ENCODE data around the gene FRYL.

FRYL gene

DNA sequence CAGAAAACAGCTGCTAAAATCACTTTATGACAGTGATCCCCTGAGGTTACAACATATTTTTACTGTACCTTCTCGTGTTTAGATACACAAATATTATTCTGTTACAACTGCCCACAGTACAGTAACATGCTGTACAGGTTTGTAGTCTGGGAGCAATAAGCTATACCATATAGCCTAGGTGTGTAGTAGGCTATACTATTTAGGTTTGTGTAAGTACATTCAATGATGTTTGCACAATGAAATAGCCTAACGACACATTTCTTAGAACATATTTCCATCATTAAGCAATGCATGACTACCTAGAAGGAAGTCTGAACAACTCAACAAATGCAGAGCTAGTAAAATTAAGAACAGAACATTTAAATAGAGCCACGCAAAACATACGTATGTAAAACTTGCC is 177.3 kb downstream of the FRYL start:
- no peak overlapping the region for H3K4me3 ChIP-seq
- DNase-seq (ENCODE audit: low read depth, low spot score), result no peak
- H3K27ac ChIP-seq, result no peak overlapping the region
- TF ChIP-seq EZH2 (IDR thresholded peaks at IDR 0.05), result no peak
- TF ChIP-seq POLR2AphosphoS5 (IDR thresholded peaks at IDR 0.05; ENCODE audit: borderline replicate concordance, low read depth, low read length), result no peak
- no peak for TF ChIP-seq FOXP2 (optimal IDR thresholded peaks at IDR 0.05; ENCODE audit: control extremely low read depth, extremely low read length, insufficient read depth)
- no peaks in the 10 kb centered on the region for H3K9me3 ChIP-seq (ENCODE audit: low read depth, low read length)
- no peaks in the 10 kb centered on the region for H3K36me3 ChIP-seq (ENCODE audit: insufficient read depth, low read length)
- H3K9ac ChIP-seq (ENCODE audit: insufficient read length), result no peak overlapping the region

DNA sequence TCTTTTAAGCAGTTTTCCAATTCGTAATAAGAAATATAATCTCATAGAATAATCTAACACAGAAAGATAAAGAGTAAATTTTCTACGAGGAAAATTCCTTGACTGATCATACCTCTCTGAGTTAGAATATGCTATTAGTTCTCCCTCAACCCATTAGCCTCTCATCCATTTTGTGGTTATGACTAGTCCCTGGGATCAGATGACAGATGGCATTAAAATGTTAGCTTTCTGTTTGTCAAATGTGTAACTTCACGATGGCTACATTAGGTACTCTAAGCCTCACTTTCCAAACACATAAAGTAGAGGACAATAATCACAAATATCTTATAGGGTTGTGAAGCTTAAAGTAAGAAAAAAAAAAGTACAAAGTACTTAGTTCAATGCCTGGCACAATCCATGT is 177.9 kb downstream of the FRYL start:
- Histone ChIP-seq H3K9me3 (ENCODE audit: low read depth, low read length) (no peaks in the 10 kb centered on the region), H3K36me3 (ENCODE audit: insufficient read depth, low read length) (no peaks in the 10 kb centered on the region), H3K9ac (ENCODE audit: insufficient read length) (no peak overlapping the region), H3K4me3 (no peak overlapping the region), H3K27ac (no peak overlapping the region)
- DNase-seq (ENCODE audit: low read depth, low spot score), result no peak
- TF ChIP-seq EZH2 (IDR thresholded peaks at IDR 0.05) (no peak), FOXP2 (optimal IDR thresholded peaks at IDR 0.05; ENCODE audit: control extremely low read depth, extremely low read length, insufficient read depth) (no peak), POLR2AphosphoS5 (IDR thresholded peaks at IDR 0.05; ENCODE audit: borderline replicate concordance, low read depth, low read length) (no peak)

DNA sequence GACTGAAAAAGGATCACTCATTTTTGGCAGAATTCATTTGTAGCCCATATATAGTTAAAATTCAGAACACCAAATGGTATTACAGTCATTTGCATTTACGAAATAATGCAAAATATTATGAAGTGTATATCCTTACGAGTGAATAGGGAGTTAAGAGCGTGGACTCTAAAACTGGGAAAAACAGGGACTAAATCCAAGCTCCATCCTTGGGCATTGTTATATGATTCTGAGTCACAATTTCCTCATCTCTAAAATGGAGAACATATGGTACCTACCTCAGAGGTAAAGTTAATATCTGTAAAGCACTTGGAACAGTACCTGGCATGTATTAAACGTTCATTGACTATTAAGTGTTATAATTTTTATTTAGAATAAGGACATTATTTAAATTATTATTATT is 183.7 kb downstream of the FRYL start:
- no peaks in the 10 kb centered on the region for H3K36me3 ChIP-seq (ENCODE audit: insufficient read depth, low read length)
- no peak overlapping the region for H3K9ac ChIP-seq (ENCODE audit: insufficient read length)
- TF ChIP-seq FOXP2 (optimal IDR thresholded peaks at IDR 0.05; ENCODE audit: control extremely low read depth, extremely low read length, insufficient read depth) (no peak), EZH2 (IDR thresholded peaks at IDR 0.05) (no peak)
- H3K27ac ChIP-seq, result no peak overlapping the region
- no peak for DNase-seq (ENCODE audit: low read depth, low spot score)
- H3K9me3 ChIP-seq (ENCODE audit: low read depth, low read length), result no peaks in the 10 kb centered on the region
- H3K4me3 ChIP-seq, result no peak overlapping the region

DNA sequence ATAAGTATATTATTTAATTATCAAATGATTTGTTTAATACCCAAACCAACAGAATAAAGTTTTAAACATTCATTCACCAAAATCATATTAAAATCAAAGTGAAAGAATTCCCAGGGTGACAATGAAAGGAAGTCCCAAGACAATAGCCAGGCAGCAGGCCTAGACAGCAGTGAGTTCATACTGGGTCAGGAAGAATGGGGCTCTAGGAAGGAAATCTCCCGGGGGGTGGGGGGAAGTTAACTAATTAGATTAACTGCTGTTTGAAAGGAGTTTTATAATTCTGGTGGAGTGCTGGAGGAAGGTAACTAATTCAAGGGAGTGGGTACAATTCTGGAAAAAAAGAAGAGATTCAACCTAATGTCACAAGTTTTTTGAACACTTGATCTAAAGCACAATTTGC is 185.9 kb downstream of the FRYL start:
- no peak for DNase-seq (ENCODE audit: low read depth, low spot score)
- TF ChIP-seq POLR2AphosphoS5 (IDR thresholded peaks at IDR 0.05; ENCODE audit: borderline replicate concordance, low read depth, low read length) (no peak), FOXP2 (optimal IDR thresholded peaks at IDR 0.05; ENCODE audit: control extremely low read depth, extremely low read length, insufficient read depth) (no peak), EZH2 (IDR thresholded peaks at IDR 0.05) (no peak)
- no peak overlapping the region for H3K9ac ChIP-seq (ENCODE audit: insufficient read length)
- no peak overlapping the region for H3K4me3 ChIP-seq
- H3K27ac ChIP-seq, result no peak overlapping the region
- no peaks in the 10 kb centered on the region for H3K9me3 ChIP-seq (ENCODE audit: low read depth, low read length)
- H3K36me3 ChIP-seq (ENCODE audit: insufficient read depth, low read length), result no peaks in the 10 kb centered on the region

DNA sequence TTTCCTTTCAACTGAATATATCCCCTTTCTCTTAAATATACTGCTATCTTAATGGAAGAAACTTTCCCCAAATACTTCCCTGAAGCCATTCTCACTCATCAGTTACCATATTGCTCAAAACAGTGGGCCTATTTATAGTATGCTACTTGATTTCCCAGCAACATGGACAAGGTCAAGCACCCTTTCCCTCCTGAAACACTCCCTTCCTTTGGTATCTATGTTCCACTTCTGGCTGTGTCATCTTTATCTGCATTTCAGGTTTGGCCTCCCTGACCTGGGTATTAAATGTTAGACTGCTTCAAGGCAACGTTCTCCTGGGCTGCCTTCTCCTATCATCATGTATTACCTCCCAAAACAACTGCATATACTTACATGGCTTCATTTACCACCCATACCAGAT is 188.7 kb downstream of the FRYL start:
- no peaks in the 10 kb centered on the region for H3K36me3 ChIP-seq (ENCODE audit: insufficient read depth, low read length)
- H3K27ac ChIP-seq, result no peak overlapping the region
- TF ChIP-seq FOXP2 (optimal IDR thresholded peaks at IDR 0.05; ENCODE audit: control extremely low read depth, extremely low read length, insufficient read depth) (no peak), EZH2 (IDR thresholded peaks at IDR 0.05) (no peak), POLR2AphosphoS5 (IDR thresholded peaks at IDR 0.05; ENCODE audit: borderline replicate concordance, low read depth, low read length) (no peak)
- no peak overlapping the region for H3K9ac ChIP-seq (ENCODE audit: insufficient read length)
- no peak for DNase-seq (ENCODE audit: low read depth, low spot score)
- H3K4me3 ChIP-seq, result no peak overlapping the region
- no peaks in the 10 kb centered on the region for H3K9me3 ChIP-seq (ENCODE audit: low read depth, low read length)

DNA sequence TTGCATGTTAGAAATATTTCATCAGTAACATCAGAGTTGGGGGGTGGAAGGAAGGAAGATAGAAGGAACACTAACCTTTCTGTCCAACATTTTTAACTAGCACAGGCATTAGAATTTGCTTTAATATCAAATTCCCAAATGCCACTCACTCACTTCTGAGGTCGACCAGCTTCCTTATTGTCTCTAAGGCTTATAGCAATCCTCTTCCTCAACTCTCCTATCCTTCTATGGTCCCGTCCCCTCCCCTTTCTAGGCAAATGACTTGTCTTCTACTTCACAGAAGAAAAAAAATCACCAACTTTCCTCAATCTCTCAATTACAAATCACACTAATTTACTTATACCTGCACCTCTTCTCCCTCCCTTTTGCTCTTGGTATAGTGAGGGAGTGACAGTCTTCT is 189.2 kb downstream of the FRYL start:
- Histone ChIP-seq H3K27ac (no peak overlapping the region), H3K9me3 (ENCODE audit: low read depth, low read length) (no peaks in the 10 kb centered on the region), H3K36me3 (ENCODE audit: insufficient read depth, low read length) (no peaks in the 10 kb centered on the region), H3K4me3 (no peak overlapping the region), H3K9ac (ENCODE audit: insufficient read length) (no peak overlapping the region)
- no peak for DNase-seq (ENCODE audit: low read depth, low spot score)
- TF ChIP-seq EZH2 (IDR thresholded peaks at IDR 0.05) (no peak), POLR2AphosphoS5 (IDR thresholded peaks at IDR 0.05; ENCODE audit: borderline replicate concordance, low read depth, low read length) (no peak), FOXP2 (optimal IDR thresholded peaks at IDR 0.05; ENCODE audit: control extremely low read depth, extremely low read length, insufficient read depth) (no peak)

DNA sequence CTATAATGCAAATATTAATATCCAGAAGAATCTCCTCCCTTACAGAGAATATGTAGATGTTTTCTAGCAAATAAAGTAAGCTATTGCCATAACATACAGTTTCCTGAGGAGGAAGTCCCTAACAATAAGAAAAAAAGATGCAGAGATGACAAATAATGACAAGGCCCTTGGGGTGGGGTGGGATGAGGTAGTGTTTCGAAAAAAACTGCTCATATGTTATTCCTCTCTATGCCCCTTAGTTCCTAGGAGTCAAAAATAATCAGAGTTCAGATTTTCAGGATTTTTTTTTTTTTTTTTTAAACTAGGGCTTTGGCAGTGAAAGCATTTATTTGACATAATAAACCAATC is 191.0 kb downstream of the FRYL start:
- TF ChIP-seq POLR2AphosphoS5 (IDR thresholded peaks at IDR 0.05; ENCODE audit: borderline replicate concordance, low read depth, low read length) (no peak), FOXP2 (optimal IDR thresholded peaks at IDR 0.05; ENCODE audit: control extremely low read depth, extremely low read length, insufficient read depth) (no peak), EZH2 (IDR thresholded peaks at IDR 0.05) (no peak)
- H3K9ac ChIP-seq (ENCODE audit: insufficient read length), result no peak overlapping the region
- no peak for DNase-seq (ENCODE audit: low read depth, low spot score)
- H3K9me3 ChIP-seq (ENCODE audit: low read depth, low read length), result no peaks in the 10 kb centered on the region
- H3K4me3 ChIP-seq, result no peak overlapping the region
- H3K36me3 ChIP-seq (ENCODE audit: insufficient read depth, low read length), result no peaks in the 10 kb centered on the region
- H3K27ac ChIP-seq, result no peak overlapping the region

DNA sequence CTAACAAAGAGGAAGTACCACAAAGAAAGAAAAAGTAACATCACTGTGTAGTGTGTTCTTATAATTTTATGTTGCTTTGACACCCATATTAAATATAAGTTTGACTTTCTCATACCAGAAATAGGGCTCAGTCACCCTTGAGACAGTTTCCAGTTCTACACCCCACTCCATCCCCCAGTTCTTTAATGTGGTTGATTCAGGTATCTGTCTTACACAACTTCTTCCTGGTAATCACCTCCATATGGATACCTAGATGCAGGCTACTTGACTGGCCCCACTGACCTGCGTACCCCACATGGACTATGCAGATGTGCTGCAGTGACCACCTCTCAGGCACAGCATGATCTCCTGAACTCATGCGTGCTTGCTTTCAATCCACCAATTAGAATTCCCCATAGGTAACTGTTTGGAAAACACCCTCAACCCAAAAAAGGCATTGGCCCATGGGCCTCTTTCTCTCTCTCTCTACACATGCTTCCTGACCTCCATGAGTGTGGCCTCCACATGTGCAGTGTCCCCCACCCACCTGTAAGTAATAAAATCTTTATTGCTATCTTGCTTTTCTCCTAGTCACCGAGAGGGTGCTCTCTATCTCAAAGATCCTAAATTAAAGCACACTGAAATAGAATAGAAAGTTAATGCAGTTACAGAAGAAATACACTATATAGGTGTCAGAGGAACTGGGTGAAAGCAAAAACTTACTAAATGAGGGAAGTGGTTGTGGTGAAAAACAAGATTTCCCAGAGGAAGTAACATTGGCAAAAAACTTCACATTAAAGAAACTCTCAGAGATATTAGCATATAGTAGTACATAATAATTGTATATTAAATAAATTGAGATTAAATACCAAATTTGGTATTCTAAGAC is 191.6 kb downstream of the FRYL start:
- Histone ChIP-seq H3K9me3 (ENCODE audit: low read depth, low read length) (no peaks in the 10 kb centered on the region), H3K4me3 (no peak overlapping the region), H3K9ac (ENCODE audit: insufficient read length) (no peak overlapping the region), H3K36me3 (ENCODE audit: insufficient read depth, low read length) (no peaks in the 10 kb centered on the region), H3K27ac (no peak overlapping the region)
- no peak for DNase-seq (ENCODE audit: low read depth, low spot score)
- TF ChIP-seq EZH2 (IDR thresholded peaks at IDR 0.05) (no peak), POLR2AphosphoS5 (IDR thresholded peaks at IDR 0.05; ENCODE audit: borderline replicate concordance, low read depth, low read length) (no peak), FOXP2 (optimal IDR thresholded peaks at IDR 0.05; ENCODE audit: control extremely low read depth, extremely low read length, insufficient read depth) (no peak)

DNA sequence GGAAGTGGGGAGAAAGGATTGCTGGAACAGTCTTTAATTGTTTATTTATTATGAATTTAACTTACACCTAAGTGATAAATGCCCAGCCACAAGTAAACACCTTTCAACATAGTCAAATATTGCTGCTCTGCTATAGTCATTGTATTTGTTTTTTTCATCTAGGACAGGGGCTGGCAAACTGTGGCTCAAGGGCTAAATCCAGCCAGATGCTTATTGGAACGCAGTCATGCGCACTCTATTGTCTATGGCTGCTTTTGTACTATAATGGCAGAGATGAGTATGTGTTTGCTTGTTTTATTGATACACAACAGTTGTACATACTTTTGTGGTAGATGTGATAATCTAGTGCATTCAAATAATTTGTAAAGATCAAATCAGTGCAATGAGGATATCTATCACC is 194.7 kb downstream of the FRYL start:
- Histone ChIP-seq H3K36me3 (ENCODE audit: insufficient read depth, low read length) (no peaks in the 10 kb centered on the region), H3K9me3 (ENCODE audit: low read depth, low read length) (no peaks in the 10 kb centered on the region), H3K9ac (ENCODE audit: insufficient read length) (no peak overlapping the region), H3K27ac (no peak overlapping the region), H3K4me3 (no peak overlapping the region)
- TF ChIP-seq EZH2 (IDR thresholded peaks at IDR 0.05), result no peak
- no peak for TF ChIP-seq POLR2AphosphoS5 (IDR thresholded peaks at IDR 0.05; ENCODE audit: borderline replicate concordance, low read depth, low read length)
- TF ChIP-seq FOXP2 (optimal IDR thresholded peaks at IDR 0.05; ENCODE audit: control extremely low read depth, extremely low read length, insufficient read depth), result no peak
- no peak for DNase-seq (ENCODE audit: low read depth, low spot score)

Measured in SK-N-MC (cell line).